Measurements from ENCODE around the gene OGFOD2. TPM values are rescaled to one million over a fixed set of nuclear protein-coding genes. Genes with fewer than 3 reads are reported as not detected.

The OGFOD2 gene
- total and polyA plus RNA-seq, 2 of the 13 experiments (the other 11 are each of a cell fraction or from before 2014, with no cell fraction given) = 13.2 to 14.6 TPM

DNA sequence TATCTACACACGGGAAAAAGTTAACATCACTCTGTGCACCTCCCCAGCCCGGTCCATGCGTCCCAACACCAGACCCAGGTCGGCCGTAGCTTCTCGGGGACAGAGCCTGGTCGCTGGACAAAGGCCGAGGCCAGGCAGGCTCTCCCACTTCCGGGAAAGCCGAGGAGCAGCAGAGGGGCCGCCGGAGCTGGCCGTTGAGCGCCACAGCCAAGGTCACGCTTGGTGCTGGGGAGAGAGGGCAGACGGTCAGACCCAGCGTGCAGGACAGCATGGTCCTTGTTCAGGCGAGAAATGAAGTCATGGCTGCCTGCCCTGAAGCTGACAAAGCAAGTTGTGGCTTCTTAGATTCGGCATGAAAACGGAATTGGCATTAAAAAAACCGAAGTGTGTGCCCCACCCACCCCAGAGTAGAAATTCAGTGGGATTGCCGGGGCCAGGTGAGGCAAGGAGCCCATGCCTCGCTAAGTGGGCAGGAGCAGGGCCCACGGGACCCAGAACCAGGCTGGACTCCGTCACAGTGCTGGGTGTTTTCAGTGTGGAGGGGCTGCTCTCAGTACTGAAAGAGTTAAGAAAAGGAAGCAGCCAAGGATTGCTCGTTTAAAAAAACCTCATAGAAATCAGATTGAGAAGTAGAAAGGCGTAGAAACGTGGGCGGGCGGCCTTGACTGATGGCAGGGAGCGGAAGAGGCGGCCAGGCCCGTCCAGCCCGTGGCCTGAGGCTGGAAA is 9.7 kb downstream of the OGFOD2 start (continued):
- TF ChIP-seq ZNF619 (CRISPR knock-in tag; IDR thresholded peaks at IDR 0.05) (no peak), HMG20A (CRISPR knock-in tag; IDR thresholded peaks at IDR 0.05; ENCODE audit: borderline replicate concordance) (peak; percentile 46; the same call in 1 of the 2 replicates), HNF4G (IDR thresholded peaks at IDR 0.05; ENCODE audit: borderline replicate concordance, low read depth, low read length) (0 out of 2 replicates have a peak, but pooled peaks have one; percentile 24), HNF4G (CRISPR knock-in tag; IDR thresholded peaks at IDR 0.05; ENCODE audit: borderline replicate concordance, low read depth) (peak; percentile 66; the same call in 1 of the 2 replicates), MIER2 (CRISPR knock-in tag; IDR thresholded peaks at IDR 0.05) (no peak), HHEX (CRISPR knock-in tag; IDR thresholded peaks at IDR 0.05) (no peak), MED8 (CRISPR knock-in tag; IDR thresholded peaks at IDR 0.05; ENCODE audit: insufficient replicate concordance) (no peak), ZBTB7B (CRISPR knock-in tag; IDR thresholded peaks at IDR 0.05) (peak; percentile 81), ZMYM3 (CRISPR knock-in tag; IDR thresholded peaks at IDR 0.05) (peak; percentile 50), ZNF703 (CRISPR knock-in tag; IDR thresholded peaks at IDR 0.05; ENCODE audit: borderline replicate concordance) (0 out of 2 replicates have a peak, but pooled peaks have one; percentile 16), KMT2A (CRISPR knock-in tag; IDR thresholded peaks at IDR 0.05) (peak; percentile 81; the same call in 1 of the 2 replicates), ZBTB1 (CRISPR knock-in tag; IDR thresholded peaks at IDR 0.05; ENCODE audit: borderline replicate concordance) (no peak), NCOA5 (CRISPR knock-in tag; IDR thresholded peaks at IDR 0.05) (no peak)
- TF ChIP-seq, protein P1, sequence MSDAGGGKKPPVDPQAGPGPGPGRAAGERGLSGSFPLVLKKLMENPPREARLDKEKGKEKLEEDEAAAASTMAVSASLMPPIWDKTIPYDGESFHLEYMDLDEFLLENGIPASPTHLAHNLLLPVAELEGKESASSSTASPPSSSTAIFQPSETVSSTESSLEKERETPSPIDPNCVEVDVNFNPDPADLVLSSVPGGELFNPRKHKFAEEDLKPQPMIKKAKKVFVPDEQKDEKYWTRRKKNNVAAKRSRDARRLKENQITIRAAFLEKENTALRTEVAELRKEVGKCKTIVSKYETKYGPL (CRISPR knock-in tag; IDR thresholded peaks at IDR 0.05) = no peak
- TF ChIP-seq, protein P2, sequence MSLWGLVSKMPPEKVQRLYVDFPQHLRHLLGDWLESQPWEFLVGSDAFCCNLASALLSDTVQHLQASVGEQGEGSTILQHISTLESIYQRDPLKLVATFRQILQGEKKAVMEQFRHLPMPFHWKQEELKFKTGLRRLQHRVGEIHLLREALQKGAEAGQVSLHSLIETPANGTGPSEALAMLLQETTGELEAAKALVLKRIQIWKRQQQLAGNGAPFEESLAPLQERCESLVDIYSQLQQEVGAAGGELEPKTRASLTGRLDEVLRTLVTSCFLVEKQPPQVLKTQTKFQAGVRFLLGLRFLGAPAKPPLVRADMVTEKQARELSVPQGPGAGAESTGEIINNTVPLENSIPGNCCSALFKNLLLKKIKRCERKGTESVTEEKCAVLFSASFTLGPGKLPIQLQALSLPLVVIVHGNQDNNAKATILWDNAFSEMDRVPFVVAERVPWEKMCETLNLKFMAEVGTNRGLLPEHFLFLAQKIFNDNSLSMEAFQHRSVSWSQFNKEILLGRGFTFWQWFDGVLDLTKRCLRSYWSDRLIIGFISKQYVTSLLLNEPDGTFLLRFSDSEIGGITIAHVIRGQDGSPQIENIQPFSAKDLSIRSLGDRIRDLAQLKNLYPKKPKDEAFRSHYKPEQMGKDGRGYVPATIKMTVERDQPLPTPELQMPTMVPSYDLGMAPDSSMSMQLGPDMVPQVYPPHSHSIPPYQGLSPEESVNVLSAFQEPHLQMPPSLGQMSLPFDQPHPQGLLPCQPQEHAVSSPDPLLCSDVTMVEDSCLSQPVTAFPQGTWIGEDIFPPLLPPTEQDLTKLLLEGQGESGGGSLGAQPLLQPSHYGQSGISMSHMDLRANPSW (CRISPR knock-in tag; IDR thresholded peaks at IDR 0.05; ENCODE audit: borderline replicate concordance) = peak; percentile 21; the same call in 1 of the 2 replicates
- TF ChIP-seq, protein P3, sequence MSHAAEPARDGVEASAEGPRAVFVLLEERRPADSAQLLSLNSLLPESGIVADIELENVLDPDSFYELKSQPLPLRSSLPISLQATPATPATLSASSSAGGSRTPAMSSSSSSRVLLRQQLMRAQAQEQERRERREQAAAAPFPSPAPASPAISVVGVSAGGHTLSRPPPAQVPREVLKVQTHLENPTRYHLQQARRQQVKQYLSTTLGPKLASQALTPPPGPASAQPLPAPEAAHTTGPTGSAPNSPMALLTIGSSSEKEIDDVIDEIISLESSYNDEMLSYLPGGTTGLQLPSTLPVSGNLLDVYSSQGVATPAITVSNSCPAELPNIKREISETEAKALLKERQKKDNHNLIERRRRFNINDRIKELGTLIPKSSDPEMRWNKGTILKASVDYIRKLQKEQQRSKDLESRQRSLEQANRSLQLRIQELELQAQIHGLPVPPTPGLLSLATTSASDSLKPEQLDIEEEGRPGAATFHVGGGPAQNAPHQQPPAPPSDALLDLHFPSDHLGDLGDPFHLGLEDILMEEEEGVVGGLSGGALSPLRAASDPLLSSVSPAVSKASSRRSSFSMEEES (CRISPR knock-in tag; IDR thresholded peaks at IDR 0.05) = peak; percentile 66
- TF ChIP-seq, protein P4, sequence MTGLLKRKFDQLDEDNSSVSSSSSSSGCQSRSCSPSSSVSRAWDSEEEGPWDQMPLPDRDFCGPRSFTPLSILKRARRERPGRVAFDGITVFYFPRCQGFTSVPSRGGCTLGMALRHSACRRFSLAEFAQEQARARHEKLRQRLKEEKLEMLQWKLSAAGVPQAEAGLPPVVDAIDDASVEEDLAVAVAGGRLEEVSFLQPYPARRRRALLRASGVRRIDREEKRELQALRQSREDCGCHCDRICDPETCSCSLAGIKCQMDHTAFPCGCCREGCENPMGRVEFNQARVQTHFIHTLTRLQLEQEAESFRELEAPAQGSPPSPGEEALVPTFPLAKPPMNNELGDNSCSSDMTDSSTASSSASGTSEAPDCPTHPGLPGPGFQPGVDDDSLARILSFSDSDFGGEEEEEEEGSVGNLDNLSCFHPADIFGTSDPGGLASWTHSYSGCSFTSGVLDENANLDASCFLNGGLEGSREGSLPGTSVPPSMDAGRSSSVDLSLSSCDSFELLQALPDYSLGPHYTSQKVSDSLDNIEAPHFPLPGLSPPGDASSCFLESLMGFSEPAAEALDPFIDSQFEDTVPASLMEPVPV (CRISPR knock-in tag; IDR thresholded peaks at IDR 0.05) = peak; percentile 90
- TF ChIP-seq, protein P5, sequence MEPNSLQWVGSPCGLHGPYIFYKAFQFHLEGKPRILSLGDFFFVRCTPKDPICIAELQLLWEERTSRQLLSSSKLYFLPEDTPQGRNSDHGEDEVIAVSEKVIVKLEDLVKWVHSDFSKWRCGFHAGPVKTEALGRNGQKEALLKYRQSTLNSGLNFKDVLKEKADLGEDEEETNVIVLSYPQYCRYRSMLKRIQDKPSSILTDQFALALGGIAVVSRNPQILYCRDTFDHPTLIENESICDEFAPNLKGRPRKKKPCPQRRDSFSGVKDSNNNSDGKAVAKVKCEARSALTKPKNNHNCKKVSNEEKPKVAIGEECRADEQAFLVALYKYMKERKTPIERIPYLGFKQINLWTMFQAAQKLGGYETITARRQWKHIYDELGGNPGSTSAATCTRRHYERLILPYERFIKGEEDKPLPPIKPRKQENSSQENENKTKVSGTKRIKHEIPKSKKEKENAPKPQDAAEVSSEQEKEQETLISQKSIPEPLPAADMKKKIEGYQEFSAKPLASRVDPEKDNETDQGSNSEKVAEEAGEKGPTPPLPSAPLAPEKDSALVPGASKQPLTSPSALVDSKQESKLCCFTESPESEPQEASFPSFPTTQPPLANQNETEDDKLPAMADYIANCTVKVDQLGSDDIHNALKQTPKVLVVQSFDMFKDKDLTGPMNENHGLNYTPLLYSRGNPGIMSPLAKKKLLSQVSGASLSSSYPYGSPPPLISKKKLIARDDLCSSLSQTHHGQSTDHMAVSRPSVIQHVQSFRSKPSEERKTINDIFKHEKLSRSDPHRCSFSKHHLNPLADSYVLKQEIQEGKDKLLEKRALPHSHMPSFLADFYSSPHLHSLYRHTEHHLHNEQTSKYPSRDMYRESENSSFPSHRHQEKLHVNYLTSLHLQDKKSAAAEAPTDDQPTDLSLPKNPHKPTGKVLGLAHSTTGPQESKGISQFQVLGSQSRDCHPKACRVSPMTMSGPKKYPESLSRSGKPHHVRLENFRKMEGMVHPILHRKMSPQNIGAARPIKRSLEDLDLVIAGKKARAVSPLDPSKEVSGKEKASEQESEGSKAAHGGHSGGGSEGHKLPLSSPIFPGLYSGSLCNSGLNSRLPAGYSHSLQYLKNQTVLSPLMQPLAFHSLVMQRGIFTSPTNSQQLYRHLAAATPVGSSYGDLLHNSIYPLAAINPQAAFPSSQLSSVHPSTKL (CRISPR knock-in tag; IDR thresholded peaks at IDR 0.05) = peak; percentile 70

Data from HepG2 (cell line).